Activated gamma-delta T cell (primary cell): ENCODE data around the gene HS3ST1.

ENCODE experiments used
- DNase-seq: peaks from one replicate; lab custom pipeline; 2025; lab: John Stamatoyannopoulos, UW
- total RNA-seq, 2 donors: gene quantifications; one replicate each; lab custom pipeline; 2026; lab: John Stamatoyannopoulos, UW

Gene HS3ST1
- 0.05 to 0.26 reads per million in 2 donors for total RNA-seq

GRCh38 chr4:11428231-11428898 lies at the start of gene HS3ST1:
HS3ST1 (minus strand) TSS chr4:11428894; CDS start chr4:11400005, 28,889 bp downstream.
- DNase-seq: no peak

GRCh38 chr4:11475871-11476270 lies 47.2 kb upstream of the HS3ST1 start:
- no peak for DNase-seq

DNA sequence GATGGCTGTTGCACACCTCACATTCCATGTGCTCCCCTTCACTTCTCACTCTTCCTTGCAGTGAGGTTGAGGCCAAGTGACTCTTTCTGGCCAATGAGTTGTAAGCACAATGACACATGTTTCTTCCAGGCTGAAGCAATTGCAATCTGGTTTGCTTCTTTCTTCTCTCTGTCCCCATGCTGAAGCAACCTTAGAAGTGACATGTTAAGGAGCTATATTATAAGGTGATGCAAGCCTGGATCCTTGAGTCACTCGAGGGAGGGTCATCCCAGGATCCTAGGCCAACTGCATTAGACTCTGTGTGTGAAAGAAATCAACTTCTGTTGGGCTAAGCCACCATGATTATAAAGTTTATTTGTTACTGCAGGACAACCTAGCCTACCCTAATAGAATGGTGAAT lies 45.5 kb upstream of the HS3ST1 start:
- DNase-seq: no peak

DNA sequence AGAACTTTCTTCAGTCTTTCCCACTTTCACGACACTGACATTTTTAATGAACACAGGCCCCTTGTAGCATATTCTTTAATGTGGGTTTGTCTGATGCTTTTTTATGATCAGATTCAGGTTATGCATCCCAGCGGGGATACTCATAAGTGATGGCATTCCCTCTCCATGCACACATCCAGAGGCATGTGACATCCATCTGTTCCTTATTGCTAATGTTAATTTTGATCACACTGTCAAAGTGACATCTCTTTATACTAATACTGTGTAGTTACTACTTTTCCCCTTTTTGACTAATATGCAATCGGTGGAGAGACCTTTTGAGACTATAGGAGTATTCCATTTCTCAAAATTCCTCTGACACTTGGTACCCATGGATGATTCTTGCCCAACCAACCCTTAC lies 43.8 kb upstream of the HS3ST1 start:
- no peak for DNase-seq

GRCh38 chr4:11471618-11472017 lies 42.9 kb upstream of the HS3ST1 start:
- DNase-seq: no peak

- DNase-seq: no peak
Observed at GRCh38 chr4:11471046-11471441, 42.4 kb upstream of the HS3ST1 start.

DNA sequence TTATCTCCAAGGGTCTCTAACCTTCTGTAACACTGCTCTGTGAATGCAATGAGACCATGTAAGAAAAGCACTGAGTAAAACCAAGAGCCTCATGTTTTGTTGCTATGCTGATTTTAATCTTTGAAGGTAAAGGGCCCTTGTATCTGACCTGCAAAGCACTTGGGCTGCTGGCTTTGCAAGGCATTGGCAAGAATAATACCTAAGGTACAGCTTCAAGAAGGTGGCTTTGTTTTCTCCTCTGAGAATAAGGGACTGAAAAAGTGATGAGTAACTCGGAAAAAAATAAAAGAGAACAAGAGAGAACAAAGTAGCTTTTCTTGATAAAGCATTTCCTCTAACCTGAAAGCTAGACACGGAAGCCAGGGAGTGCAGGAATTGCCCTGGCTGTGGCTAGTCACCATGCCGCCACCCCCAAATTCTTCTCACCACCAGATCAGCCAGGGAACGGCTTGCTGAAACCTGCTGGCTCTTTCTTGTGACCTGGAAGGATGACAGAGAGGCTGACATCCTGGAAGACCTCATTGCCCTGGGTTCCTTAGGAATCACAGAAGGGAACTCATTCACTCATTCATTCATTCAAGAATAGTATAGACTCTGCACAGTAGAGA lies 41.8 kb upstream of the HS3ST1 start:
- DNase-seq: no peak

DNA sequence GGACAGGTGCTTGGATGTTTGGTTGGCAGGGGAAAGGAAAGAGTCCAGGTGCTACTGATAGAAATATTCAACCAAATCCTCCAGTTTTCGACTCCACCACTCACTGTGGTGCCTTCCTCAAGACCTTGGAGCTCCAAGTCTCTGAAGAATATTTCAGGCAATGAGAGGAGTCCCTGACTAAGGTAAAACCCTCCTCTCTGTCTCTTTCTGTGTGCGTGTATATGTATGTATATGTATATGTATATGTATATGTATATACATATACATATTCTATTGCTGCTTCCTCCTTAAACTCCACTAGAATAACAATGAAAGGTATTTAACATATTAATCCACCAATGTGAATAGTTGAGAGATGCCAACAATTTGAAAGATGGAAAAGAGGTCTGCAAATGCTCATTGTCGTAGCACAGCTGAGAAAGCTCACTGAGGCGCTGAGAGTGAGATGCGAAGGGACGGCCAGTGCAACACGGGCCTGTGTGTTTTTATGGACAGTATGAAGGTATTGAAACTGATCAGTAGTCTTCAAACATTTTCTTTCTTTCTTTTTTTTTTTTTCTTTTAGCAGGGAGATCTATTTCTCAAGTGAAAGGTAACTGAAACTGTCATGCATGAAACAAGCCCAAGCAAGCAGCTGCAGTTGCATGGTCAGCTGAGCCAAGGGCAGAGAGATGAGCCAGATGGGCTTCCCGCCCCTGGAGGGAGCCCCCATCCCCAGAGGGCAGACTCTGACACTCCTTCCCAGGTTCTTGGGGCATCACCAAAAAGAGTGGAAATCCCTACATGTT lies 41.1 kb upstream of the HS3ST1 start:
- DNase-seq: no peak

DNA sequence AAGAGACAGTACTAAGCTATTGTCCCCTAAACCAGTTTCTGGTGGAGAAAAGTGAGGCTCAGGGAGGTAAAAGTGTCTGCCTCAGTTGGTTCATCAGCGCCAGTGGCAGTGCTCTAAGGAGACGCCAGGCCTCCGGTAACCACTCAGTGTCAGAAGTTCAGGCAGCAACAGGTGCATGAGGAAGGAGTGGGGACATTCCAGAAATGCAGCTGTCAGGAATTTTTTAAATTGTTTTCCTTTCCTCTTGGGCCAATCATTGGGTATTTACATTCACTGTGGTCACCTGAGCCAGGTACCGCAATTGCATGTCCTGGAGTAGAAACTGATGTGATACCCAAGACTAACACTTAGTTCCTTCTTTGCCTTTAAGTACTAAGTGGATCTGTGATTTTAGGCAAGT lies 40.2 kb upstream of the HS3ST1 start:
- DNase-seq: no peak

DNA sequence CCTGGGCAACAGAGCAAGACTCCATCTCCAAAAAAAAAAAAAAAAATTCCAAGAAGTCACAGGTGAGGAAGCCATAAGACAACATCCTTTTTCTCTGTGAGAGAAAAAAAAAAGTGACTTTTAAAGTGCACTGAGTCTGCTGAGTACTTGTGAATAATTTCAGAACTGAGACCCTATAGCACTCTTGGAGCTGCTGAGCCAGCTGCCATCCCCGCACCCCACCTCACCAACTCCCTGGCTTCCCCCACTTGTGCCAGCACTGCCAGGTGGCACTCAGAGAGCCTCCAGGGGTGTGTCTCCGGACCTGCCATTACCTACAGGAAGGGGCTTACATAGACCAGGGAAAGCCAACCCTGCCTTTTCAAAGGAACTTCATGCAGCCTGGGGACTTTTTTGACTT lies 39.2 kb upstream of the HS3ST1 start:
- DNase-seq: no peak

DNA sequence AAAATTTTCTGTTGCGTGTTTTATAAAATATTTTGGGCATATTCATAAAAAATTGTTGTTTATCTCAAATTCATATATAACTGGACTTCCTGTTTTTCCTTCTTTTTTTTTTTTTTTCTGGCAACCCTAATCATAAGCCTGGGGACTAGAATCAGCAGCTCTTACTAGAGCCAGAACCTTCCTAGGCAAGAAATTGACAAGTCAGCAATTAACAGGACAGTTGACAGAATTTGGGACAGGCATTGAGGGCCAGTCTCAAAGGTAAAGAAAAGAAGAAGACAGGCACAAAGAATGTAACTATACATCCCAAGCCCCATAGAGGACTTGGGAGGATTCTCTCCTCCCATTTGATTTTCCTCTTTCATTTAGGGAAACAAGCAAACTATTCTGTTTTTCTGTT lies 35.0 kb upstream of the HS3ST1 start:
- no peak for DNase-seq

DNA sequence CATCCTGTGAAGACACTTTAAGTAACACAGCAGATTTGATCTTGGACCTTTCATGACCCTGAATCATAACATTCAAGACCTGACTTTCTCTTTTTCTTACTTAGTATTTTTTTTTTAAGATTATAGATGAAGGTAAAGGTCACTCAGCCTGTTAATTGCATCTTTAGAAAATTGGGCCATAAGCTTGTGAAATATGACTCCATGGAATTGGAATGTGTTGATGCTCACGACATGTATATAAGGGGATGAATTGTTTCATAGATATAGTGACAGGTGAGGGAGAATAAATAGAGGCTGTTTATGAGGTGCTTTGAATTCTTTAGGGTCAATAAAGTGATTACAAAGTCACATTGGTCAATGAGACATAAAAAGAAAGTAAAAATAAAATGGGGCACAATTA lies 27.7 kb upstream of the HS3ST1 start:
- DNase-seq: no peak

- no peak for DNase-seq
Observed at GRCh38 chr4:11455201-11455835, 26.6 kb upstream of the HS3ST1 start.

DNA sequence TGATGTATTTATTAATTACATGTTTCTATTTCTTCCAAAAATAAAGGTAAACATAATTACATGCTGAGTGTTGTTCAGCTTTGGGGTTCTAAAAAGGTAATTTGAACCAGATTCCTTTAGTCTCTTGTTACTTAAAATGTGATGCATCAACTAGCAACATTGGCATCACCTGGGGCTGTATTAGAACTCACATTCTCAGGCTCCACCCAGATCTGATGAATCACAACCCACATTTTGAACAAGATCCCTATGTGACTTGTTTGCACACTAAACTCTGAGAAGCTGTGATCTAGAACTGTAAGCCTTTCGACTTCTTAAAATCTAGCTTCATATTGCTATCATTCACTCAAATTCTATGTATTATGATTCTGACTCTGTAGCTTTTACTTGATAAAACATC lies 23.0 kb upstream of the HS3ST1 start:
- DNase-seq: no peak

GRCh38 chr4:11446155-11446811 lies 17.6 kb upstream of the HS3ST1 start:
- DNase-seq: no peak

DNA sequence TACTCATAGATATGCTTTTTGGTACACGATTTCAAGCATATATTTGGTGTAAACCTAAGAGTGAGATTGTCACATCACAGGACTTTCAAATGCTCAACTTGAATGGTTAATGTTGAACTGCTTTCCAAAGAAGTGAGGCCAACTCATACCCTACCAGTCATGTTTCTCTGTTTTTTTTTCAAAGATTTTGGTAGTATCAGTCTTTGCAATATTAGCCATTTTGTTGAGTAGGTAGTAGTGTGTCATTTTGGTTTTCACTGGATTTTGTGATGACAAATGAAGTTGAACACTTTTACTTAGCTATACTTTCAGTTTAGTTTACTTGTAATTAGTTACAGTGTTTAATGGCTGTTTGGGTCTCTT lies 12.5 kb upstream of the HS3ST1 start:
- DNase-seq: no peak

DNA sequence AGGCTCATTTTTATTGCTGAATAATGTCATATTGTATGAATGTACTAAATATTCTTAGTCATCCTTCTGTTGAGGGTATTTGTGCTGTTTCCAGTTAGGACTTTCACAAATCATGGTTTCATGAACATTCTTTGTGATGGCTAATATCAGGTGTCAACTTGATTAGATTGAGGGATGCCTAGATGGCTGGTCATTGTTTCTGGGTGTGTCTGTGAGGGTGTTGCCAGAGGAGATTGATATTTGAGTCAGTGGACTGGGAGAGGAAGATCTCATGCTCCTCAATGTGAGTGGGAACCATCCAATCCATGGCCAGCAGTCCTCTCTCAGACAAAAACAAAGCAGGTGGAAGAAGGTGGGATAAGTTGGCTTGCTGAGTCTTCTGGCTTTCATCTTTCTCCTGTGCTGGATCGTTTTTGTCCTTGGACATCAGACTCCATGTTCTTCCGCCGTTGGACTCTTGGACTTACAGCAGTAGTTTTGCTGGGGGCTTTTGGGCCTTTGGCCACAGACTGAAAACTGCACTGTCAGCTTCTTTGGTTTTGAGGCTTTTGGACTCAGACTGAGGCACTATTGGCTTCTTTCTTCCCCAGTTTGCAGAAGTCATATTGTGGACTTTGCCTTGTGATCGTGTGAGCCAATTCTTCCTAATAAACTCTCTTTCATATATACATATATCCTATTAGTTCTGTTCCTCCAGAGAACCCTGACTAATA lies 11.9 kb upstream of the HS3ST1 start:
- no peak for DNase-seq

- DNase-seq: no peak
Observed at GRCh38 chr4:11439836-11440235, 11.1 kb upstream of the HS3ST1 start.

- no peak for DNase-seq
Observed at GRCh38 chr4:11438647-11439046, 10.0 kb upstream of the HS3ST1 start.

- DNase-seq: no peak
Observed at GRCh38 chr4:11436673-11437072, 8.0 kb upstream of the HS3ST1 start.

- DNase-seq: no peak
Observed at GRCh38 chr4:11436084-11436483, 7.4 kb upstream of the HS3ST1 start.

GRCh38 chr4:11435557-11435956 lies 6.9 kb upstream of the HS3ST1 start:
- no peak for DNase-seq
